AG04450 (cell line): ENCODE data around the gene NLRP5. TPM values are rescaled to one million over a fixed set of nuclear protein-coding genes. Genes with fewer than 3 reads are reported as not detected.
"Not testable (repeated sequence)": the region's sequence is repeated elsewhere in the genome, so short reads cannot be mapped to it uniquely, and the experiment has no call there.

ENCODE experiments used
- CTCF ChIA-PET: fragments of 300-600, 350-600 bp; formaldehyde crosslinking; extraction: SDS; loops from one replicate; lab custom pipeline; 2022; ENCODE audit warnings: antibody characterized with exemption, inconsistent platforms; lab: Charles Lee
- POLR2A ChIA-PET: fragments of 350-600 bp; formaldehyde crosslinking; extraction: SDS; loops from one replicate; lab custom pipeline; 2021; ENCODE audit warnings: antibody characterized with exemption, inconsistent platforms; lab: Yijun Ruan, JAX
- DNase-seq: peaks from one replicate; pipeline ENCODE4 v3.0.0-alpha.2; 2011; ENCODE audit warnings: low read depth, low spot score
- H3K27ac ChIP-seq: one replicate; pipeline ENCODE4 v1.5.1; 2012; ENCODE audit warnings: low read depth, low read length, control low read depth
- H3K27me3 ChIP-seq: one replicate; pipeline ENCODE4 v1.6.0; 2012; ENCODE audit warnings: low read length; ENCODE audit not compliant: control insufficient read depth, insufficient read depth
- H3K4me3 ChIP-seq: 2 replicates; pipeline ENCODE4 v1.5.1; 2011; ENCODE audit warnings: mild to moderate bottlenecking, low read depth, low read length, control low read depth
- H3K9me3 ChIP-seq: 2 replicates; pipeline ENCODE4 v1.5.1; 2012; ENCODE audit warnings: low read length; ENCODE audit not compliant: control insufficient read depth, insufficient read depth
- CTCF ChIP-seq: IDR thresholded peaks from 2 replicates; pipeline ENCODE4 v1.5.1; 2011; ENCODE audit warnings: low read depth, low read length, control low read depth, inconsistent platforms
- polyA plus RNA-seq: library from polyadenylated mRNA; depleted of rRNA; stranded (reverse); fragments of >200 nt; gene quantifications from 2 replicates; pipeline ENCODE4 v1.2.3, GENCODE V29; 2011

The NLRP5 gene
- polyA plus RNA-seq, 1 experiment, result not detected

GRCh38 chr19:56096665-56097064, 110.1 kb downstream of the NLRP5 start:
- ChIA-PET POLR2A (no interaction called here), CTCF (interaction anchor here (1.7 kb wide), 1 partner anchor 157 kb away, joined by 5 read pairs; no protein-coding TSS in a partner anchor)
- TF ChIP-seq CTCF, result no peak
- DNase-seq, result no peak
- no peak overlapping the region for H3K4me3 ChIP-seq
- H3K9me3 ChIP-seq, result peaks cover 41% of the 10 kb centered on the region
- no peak overlapping the region for H3K27ac ChIP-seq
- no peaks in the 10 kb centered on the region for H3K27me3 ChIP-seq

GRCh38 chr19:56097306-56097705, 110.7 kb downstream of the NLRP5 start:
- Histone ChIP-seq H3K9me3 (peaks cover 38% of the 10 kb centered on the region), H3K27me3 (no peaks in the 10 kb centered on the region), H3K4me3 (no peak overlapping the region), H3K27ac (no peak overlapping the region)
- no peak for DNase-seq
- CTCF ChIA-PET, result no interaction called here
- POLR2A ChIA-PET, result no interaction called here
- no peak for TF ChIP-seq CTCF

GRCh38 chr19:56097776-56098175, 111.2 kb downstream of the NLRP5 start:
- ChIA-PET POLR2A (no interaction called here), CTCF (no interaction called here)
- no peak overlapping the region for H3K4me3 ChIP-seq
- no peak overlapping the region for H3K27ac ChIP-seq
- H3K27me3 ChIP-seq, result no peaks in the 10 kb centered on the region
- no peak for TF ChIP-seq CTCF
- peaks cover 36% of the 10 kb centered on the region for H3K9me3 ChIP-seq
- no peak for DNase-seq

GRCh38 chr19:56098237-56098636, 111.7 kb downstream of the NLRP5 start:
- H3K4me3 ChIP-seq, H3K27me3 ChIP-seq, POLR2A ChIA-PET, CTCF ChIA-PET, DNase-seq, H3K27ac ChIP-seq: not testable (repeated sequence)
- H3K9me3 ChIP-seq, result peaks cover 32% of the 10 kb centered on the region

- POLR2A ChIA-PET, result no interaction called here
Measured at GRCh38 chr19:56098731-56099568, 112.4 kb downstream of the NLRP5 start.

More at GRCh38 chr19:56098731-56099568, 112.4 kb downstream of the NLRP5 start:
- TF ChIP-seq CTCF, result no peak
- H3K4me3 ChIP-seq, result no peak overlapping the region
- H3K9me3 ChIP-seq, result peaks cover 28% of the 10 kb centered on the region
- CTCF ChIA-PET, result interaction anchor here (0.5 kb wide), 1 partner anchor 446 kb away, joined by 4 read pairs; no protein-coding TSS in a partner anchor
- no peak overlapping the region for H3K27ac ChIP-seq
- no peak for DNase-seq
- no peaks in the 10 kb centered on the region for H3K27me3 ChIP-seq
